PFSK-1 (cell line): Measurements from ENCODE around the gene TCEA2.

Experiments used
- FOXP2 ChIP-seq: optimal IDR thresholded peaks from 2 replicates; pipeline ENCODE3; 2011; ENCODE audit warnings: borderline replicate concordance, control low read depth, inconsistent platforms; ENCODE audit not compliant: insufficient read depth; ENCODE audit errors: extremely low read length, extremely low read depth
- POLR2AphosphoS5 ChIP-seq: IDR thresholded peaks from 2 replicates; pipeline ENCODE4 v1.6.1; 2012; ENCODE audit warnings: low read depth, mild to moderate bottlenecking, control low read depth, low read length, moderate library complexity
- SIN3A ChIP-seq: IDR thresholded peaks from 2 replicates; pipeline ENCODE4 v1.6.1; 2012; ENCODE audit warnings: mild to moderate bottlenecking, low read length, moderate library complexity, borderline replicate concordance; ENCODE audit not compliant: insufficient read depth
- TAF1 ChIP-seq: IDR thresholded peaks from 2 replicates; pipeline ENCODE4 v1.6.1; 2012; ENCODE audit warnings: low read length, control low read depth, borderline replicate concordance; ENCODE audit not compliant: insufficient read depth
- TF ChIP-seq, protein P1 (sequence below), 2 experiments: IDR thresholded peaks; 2 replicates each; pipeline versions ENCODE4 v1.6.1 to v1.8.0; 2011 to 2012; ENCODE audit warnings: low read depth in 2 of 2, low read length in 2 of 2, control low read depth in 1 of 2, inconsistent platforms in 1 of 2, mild to moderate bottlenecking in 1 of 2, moderate library complexity in 1 of 2; ENCODE audit not compliant: insufficient read depth in 1 of 2

The TCEA2 gene

DNA sequence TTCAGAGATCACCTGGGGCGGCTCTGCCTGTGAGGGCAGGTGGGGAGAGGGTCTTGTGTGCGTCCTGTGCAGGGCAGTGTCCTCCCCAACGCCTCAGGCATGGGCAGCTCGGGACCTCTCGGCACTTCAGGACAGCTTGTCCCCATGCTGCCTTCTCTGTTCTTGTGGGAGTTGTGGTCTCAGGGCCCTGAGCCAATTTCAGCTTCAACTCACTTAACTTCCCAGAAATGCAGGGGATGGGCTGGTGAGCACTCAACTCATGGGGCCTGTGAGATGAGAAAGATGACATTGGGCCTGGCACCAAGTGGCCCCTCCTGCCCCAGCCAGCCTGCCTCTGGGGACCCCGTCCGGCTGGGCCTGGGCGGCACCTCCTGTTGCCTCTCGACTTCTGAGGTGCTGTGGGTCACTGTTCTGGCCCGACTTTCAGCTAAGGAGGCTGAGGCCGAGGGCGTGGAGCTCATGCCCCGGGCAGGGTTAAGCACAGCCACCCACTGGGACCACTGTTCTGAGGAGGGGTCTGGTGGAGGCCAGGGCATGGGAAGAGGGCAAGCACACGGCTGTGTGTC, 9.6 kb downstream of the TCEA2 start:
- TF ChIP-seq TAF1 = no peak
- TF ChIP-seq SIN3A = no peak
- TF ChIP-seq POLR2AphosphoS5 = no peak
- TF ChIP-seq FOXP2 = no peak
- TF ChIP-seq, protein P1, sequence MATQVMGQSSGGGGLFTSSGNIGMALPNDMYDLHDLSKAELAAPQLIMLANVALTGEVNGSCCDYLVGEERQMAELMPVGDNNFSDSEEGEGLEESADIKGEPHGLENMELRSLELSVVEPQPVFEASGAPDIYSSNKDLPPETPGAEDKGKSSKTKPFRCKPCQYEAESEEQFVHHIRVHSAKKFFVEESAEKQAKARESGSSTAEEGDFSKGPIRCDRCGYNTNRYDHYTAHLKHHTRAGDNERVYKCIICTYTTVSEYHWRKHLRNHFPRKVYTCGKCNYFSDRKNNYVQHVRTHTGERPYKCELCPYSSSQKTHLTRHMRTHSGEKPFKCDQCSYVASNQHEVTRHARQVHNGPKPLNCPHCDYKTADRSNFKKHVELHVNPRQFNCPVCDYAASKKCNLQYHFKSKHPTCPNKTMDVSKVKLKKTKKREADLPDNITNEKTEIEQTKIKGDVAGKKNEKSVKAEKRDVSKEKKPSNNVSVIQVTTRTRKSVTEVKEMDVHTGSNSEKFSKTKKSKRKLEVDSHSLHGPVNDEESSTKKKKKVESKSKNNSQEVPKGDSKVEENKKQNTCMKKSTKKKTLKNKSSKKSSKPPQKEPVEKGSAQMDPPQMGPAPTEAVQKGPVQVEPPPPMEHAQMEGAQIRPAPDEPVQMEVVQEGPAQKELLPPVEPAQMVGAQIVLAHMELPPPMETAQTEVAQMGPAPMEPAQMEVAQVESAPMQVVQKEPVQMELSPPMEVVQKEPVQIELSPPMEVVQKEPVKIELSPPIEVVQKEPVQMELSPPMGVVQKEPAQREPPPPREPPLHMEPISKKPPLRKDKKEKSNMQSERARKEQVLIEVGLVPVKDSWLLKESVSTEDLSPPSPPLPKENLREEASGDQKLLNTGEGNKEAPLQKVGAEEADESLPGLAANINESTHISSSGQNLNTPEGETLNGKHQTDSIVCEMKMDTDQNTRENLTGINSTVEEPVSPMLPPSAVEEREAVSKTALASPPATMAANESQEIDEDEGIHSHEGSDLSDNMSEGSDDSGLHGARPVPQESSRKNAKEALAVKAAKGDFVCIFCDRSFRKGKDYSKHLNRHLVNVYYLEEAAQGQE (IDR thresholded peaks at IDR 0.05; ENCODE audit: insufficient read depth in 1 of 2, low read depth in 2 of 2, low read length in 2 of 2) = no peak

- TF ChIP-seq TAF1 (no peak), FOXP2 (no peak), SIN3A (no peak), POLR2AphosphoS5 (no peak)
- TF ChIP-seq, protein P1 (IDR thresholded peaks at IDR 0.05; ENCODE audit: insufficient read depth in 1 of 2, low read depth in 2 of 2, low read length in 2 of 2) = no peak
Observed at GRCh38 chr20:64073476-64074183, 10.6 kb downstream of the TCEA2 start.

DNA sequence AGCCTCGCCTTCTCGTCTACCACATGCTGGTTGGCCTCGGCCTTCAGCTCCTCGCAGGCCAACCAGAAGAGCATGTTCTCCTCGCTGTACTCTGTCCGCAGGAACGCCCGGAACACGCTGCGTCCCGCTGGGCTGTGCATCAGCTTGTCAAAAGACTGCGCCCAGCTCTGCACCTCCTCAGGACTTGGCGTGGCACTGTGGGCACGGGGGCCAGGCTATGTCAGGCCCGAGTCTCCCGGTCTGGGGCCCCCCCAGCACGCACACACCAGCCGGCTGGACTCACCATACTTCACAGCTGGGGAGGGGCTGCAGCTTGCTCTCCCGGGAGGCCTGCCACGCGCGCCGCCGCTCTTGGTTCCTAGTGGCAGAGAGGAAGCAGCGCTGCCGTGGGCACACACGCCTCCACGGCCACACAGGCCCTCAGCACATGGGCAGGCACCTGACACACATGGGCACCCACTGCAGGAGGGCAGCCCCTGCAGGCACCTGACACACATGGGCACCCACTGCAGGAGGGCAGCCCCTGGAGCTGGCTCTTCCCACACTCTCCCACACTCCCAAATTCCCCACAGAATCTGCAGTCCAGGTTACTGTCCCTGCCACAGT, 11.3 kb downstream of the TCEA2 start:
- TF ChIP-seq, protein P1 (IDR thresholded peaks at IDR 0.05; ENCODE audit: insufficient read depth in 1 of 2, low read depth in 2 of 2, low read length in 2 of 2) = no peak
- TF ChIP-seq SIN3A = no peak
- no peak for TF ChIP-seq POLR2AphosphoS5
- no peak for TF ChIP-seq FOXP2
- TF ChIP-seq TAF1 = no peak

DNA sequence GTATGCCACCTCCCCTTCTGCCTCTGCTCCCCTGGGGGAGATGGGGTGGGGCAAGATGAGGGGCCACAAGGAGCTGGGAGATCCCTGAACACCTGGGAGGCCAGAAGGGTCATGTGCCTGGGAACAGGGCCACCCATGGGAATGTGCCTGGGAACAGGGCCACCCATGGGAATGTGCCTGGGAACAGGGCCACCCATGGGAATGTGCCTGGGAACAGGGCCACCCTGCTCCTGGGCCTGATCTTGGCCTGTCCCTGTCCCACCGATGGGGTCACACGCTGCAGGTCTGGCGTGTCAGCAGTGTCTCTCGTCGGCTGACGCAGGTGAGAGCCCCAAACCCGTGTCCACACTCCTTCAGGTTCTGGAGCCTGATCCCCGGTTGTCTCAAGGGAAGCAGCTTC, 12.0 kb downstream of the TCEA2 start:
- no peak for TF ChIP-seq FOXP2

- TF ChIP-seq FOXP2 (no peak), TAF1 (no peak), SIN3A (no peak), POLR2AphosphoS5 (no peak)
- TF ChIP-seq, protein P1 (IDR thresholded peaks at IDR 0.05; ENCODE audit: insufficient read depth in 1 of 2, low read depth in 2 of 2, low read length in 2 of 2) = no peak
Observed at GRCh38 chr20:64075556-64075955, 12.6 kb downstream of the TCEA2 start.
